GM23248 (cell line): ENCODE results near the gene CTTNBP2.

Source experiments
- EZH2 ChIP-seq: fragments of 200-600 bp; sonication (generic); IDR thresholded peaks from 2 replicates; pipeline ENCODE4 v1.6.1; 2018; ENCODE audit warnings: antibody characterized with exemption, mild to moderate bottlenecking; ENCODE audit not compliant: insufficient read depth, poor library complexity, severe bottlenecking
- EZH2phosphoT487 ChIP-seq: fragments of 200-600 bp; sonication (generic); IDR thresholded peaks from 2 replicates; pipeline ENCODE4 v1.6.1; 2018; ENCODE audit warnings: antibody characterized with exemption, moderate library complexity, mild to moderate bottlenecking, low read depth; ENCODE audit not compliant: insufficient read depth

DNA sequence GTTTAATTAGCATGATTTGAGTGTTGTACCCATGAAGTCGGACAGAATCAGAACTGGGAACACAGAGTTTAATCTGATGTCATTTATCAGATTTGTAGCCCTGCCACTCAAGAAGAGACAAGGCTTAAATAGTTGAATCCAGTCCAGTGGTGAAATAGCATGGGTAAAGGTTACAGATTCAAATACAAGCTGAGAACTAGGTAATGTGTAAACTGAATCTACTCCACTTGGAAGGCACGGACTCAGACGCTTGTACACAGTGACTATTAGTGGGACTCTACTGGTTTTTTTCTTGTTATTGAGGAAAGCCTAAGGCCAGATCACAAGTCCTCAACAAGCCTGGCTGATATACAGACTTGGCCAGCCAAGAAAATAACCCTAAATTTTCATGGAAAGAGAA is 142.9 kb downstream of the CTTNBP2 start:
- no peak for TF ChIP-seq EZH2
- no peak for TF ChIP-seq EZH2phosphoT487
